ENCODE results near the gene TSEN54.

TSEN54 gene

GRCh38 chr17:75549246-75550138 lies 33.2 kb downstream of the TSEN54 start:
- no peak for DNase-seq

DNA sequence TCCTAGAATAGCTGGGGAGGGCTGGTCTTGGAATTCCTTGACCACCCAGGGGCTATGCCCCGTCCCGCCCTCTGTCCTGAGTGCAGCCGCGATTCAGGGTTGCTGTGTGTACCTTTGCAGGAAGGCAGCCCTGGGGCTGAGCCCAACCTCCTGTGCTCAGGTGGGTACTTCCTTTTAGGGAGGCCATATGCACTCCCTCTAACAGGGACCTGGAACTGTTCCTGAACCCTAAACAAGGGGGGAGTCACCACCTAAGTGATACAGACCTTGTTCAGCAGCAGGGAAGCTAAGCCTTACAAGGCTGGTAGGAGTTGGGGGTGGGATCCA lies 33.8 kb downstream of the TSEN54 start:
- no peak for DNase-seq

GRCh38 chr17:75551266-75551665 lies 34.9 kb downstream of the TSEN54 start:
- DNase-seq = no peak

DNA sequence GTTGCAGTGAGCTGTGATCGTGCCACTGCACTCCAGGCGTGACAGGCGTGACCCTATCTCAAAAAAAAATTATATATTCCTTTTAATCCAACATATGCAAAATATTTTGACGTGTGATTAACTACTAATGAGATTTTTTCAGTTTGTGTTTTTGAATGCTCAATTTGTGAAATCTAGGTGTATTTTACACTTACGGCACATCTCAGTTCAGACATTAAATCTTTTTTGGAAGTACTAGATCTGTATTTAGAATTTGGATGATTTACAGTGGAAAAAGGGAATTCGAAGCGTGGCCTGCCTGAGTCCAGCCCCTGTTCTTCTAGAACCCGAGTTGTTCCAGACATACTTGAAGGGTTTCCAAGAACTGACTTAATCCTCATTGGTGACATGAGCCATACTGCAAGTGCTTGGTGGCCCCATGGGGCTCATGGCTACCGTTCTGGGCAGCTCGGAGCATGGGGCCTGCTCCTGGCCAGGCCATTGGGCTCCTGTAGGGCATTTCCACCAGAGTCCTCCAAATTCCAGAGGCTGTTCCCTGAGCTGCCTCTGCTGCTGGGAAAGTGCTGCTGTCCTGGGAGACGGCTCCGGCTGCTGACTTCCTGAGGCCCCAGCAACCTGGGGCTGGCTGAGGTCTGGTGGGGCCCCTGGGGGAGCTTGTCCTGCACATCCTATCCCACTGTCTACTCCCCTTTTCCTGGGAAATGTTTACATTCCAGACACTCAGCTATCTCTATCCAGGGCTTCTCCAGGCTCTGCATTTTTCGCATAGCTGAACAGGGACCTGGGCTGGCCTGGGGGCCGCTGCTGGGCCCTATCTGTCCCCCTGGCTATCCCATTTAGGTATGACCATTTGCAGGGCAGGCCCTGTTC lies 36.3 kb downstream of the TSEN54 start:
- DNase-seq = no peak

- no peak for DNase-seq
These were observed 37.2 kb downstream of the TSEN54 start for GRCh38 chr17:75553295-75554110.

DNA sequence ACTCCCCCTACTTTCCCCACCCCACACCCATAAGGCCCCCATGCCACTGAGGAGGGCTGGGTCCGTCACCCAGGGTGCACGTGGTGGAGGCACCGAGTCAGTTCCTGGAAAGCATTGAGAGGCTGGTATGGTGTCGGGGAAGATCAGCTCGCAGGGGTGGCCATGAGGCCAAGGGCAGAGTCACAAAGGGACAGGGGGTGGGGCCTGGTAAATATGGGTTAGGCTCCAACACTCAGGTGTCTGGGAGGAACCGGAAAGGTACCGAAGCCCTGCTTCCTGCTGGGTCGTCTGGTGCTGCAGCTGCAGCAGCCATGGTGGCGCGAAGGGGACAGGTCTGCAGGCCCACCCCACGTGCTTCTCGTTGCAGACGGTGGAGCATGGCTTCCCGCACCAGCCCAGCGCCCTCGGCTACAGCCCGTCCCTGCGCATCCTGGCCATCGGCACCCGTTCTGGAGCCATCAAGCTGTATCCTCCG lies 39.4 kb downstream of the TSEN54 start:
- no peak for DNase-seq

DNA sequence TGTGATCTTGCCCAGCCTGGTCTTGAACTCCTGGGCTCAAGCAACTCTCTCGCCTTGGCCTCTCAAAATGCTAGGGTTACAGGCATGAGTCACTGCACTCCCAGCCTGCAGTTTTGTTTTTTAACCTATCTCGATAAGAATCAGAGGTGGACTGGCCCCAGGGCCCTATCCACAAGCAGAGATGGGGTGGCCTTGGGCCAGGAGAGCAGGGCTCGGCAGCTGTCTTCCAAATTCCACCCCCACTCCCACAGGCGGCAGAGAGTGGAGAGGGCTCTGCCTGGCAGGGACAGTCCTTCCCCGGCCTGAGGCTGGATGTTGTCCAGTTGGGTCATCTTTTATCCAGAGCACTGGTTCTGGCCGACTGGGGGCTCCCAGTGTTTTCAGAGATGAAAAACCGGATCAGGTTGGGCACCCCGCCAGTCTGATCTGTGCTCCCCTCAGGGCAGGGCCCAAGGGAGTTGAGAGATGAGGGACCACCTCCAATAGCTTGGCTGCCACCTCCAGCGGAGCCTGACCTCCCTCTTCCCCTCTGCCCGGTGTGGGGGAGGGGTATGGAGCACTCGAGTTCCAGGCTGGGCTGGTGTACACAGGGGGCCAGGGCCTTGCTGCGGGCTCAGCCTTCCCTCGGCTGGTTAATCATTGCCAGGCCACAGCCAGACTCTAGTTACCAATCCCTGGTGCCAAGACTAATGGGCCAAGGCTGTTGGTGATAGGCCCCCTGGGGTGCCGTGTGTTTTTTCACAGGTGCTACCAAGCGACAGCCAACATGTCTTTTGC lies 40.9 kb downstream of the TSEN54 start:
- no peak for DNase-seq

DNA sequence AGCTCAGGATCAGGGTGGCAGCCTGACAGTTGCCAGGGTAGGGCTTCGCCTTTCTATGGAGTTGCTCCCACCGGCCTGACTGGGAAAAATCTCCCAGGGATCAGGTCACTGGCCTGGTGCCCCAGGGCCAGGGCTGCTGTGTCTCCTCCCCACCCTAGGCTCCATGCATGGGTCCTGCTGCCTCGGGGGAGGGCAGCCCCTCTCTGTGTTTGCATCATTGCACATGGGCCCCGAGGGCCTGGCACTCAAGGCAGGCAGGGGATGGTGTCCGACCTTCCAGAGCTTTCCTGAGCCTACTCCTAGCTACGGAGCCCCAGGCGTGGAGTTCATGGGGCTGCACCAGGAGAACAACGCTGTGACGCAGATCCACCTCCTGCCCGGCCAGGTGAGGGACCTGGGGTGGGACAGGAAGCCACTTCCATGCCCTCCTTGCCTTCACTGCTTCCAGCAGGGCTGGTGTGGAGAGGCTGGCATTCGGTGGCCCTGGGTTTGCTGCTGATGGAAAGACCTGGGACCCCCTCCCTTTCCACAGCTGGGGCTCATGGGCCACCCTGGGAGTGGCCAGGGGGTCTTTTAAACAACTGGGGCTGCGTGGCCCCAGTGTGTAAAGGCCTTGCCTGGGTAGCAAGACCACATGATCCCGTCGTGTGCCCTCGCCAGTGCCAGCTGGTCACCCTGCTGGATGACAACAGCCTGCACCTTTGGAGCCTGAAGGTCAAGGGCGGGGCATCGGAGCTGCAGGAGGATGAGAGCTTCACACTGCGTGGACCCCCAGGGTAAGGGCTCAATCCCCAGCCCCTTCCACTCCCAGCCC lies 41.7 kb downstream of the TSEN54 start:
- no peak for DNase-seq

GRCh38 chr17:75558666-75559530 lies 42.6 kb downstream of the TSEN54 start:
- DNase-seq = no peak

GRCh38 chr17:75559958-75560533 lies 43.7 kb downstream of the TSEN54 start:
- DNase-seq = no peak

DNA sequence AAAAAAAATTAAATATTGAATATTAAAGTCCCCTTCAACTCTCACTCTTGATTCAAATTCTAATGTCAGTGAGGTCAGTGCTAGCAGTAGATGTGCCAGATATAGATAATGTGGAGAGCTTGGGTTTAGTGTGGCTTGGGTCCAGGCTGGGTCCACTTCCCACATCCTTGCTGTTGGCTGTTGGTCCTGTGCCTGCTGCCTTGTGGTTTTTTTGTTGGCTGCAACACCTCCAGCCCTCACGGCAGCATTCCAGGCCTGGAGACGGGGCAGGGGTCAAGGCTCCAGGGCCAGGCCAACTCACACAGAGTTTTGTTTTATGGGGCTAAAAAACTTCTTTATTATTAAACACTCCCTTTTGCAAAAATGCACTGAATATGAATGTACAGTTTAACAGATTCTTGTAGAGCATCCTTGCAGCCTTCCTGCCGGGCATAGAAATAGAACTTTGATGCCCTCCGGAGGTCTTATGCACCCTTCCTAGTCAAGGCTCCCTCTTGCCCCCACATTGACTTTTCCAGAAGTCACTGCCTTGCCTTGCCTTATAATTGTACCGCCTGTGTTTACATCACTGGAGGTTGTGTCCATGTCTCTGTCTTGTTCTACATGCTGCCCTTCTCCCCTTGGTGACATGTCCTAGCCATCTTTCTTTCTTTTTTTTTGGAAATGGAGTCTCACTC lies 45.7 kb downstream of the TSEN54 start:
- DNase-seq = no peak

GRCh38 chr17:75563063-75563758 lies 46.9 kb downstream of the TSEN54 start:
- DNase-seq = no peak

DNA sequence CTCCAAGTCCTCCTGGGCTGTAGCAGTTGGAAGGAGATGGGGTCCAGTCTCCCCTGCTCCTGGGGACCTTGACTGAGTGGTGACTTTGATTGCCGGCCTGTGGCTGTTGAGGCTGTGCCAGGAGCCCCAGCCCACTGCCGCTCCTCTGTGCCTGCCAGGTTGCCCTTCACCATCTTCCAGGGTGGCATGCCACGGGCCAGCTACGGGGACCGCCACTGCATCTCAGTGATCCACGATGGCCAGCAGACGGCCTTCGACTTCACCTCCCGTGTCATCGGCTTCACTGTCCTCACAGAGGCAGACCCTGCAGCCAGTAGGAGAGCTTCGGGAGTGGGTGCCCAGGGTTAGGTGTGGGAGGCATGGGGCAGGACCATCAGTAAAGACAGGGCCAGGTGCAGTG lies 47.9 kb downstream of the TSEN54 start:
- no peak for DNase-seq

DNA sequence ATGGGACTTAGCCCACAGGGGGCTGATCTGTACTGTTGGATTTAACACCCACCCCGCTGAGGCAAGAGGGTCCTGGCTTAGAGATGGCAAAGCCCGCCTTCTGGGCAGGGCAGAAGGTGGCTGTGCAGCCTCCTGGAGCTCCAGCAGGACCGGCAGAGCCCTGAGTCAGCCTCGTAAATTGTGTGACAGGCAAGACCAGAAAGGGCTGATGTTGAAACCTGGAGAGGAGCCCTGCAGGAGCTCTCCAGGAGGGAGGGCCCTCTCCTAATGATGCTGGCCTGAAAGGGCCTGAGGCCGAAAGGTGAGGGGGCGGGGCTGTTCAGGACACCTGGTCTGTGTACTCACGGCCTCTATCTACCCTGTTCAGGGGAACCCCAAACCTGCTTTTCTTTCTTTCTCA lies 48.7 kb downstream of the TSEN54 start:
- no peak for DNase-seq

GRCh38 chr17:75565618-75566017 lies 49.3 kb downstream of the TSEN54 start:
- DNase-seq = no peak

DNA sequence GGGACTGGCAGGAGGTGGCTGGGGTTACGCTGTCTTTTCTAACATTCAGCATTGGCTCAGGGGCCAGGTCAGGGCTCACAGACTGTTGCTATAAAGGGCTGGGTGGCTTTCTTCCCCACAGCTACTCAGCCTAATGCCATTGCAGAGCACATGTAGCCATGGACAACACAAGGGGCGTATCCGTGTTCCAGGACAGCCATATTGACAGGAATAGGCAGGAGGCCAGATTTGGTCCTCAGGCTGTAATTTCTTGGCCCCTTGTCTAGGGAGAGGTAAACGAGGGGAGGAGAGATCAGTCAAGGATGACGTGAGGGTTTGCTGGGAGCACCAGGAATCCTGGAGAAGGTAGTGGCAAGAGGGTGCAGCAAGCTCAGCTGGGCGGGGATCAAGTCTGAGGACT lies 50.1 kb downstream of the TSEN54 start:
- no peak for DNase-seq

- no peak for DNase-seq
These were observed 50.5 kb downstream of the TSEN54 start for GRCh38 chr17:75566834-75567233.

- DNase-seq = no peak
These were observed 52.3 kb downstream of the TSEN54 start for GRCh38 chr17:75568412-75569255.

Data from suppressor macrophage treated with lipopolysaccharide for 1 hour (primary cell).